GM12872 (cell line): Measurements from ENCODE around the gene HS3ST2.

ENCODE experiments used
- TF ChIP-seq, protein P1 (sequence below): IDR thresholded peaks from 3 replicates; pipeline ENCODE4 v1.5.1; 2011; ENCODE audit warnings: low read depth, mild to moderate bottlenecking, low read length, moderate library complexity; ENCODE audit not compliant: insufficient read depth

HS3ST2 gene

GRCh38 chr16:22813223-22813947, 577 bp upstream of the HS3ST2 start:
- TF ChIP-seq, protein P1, sequence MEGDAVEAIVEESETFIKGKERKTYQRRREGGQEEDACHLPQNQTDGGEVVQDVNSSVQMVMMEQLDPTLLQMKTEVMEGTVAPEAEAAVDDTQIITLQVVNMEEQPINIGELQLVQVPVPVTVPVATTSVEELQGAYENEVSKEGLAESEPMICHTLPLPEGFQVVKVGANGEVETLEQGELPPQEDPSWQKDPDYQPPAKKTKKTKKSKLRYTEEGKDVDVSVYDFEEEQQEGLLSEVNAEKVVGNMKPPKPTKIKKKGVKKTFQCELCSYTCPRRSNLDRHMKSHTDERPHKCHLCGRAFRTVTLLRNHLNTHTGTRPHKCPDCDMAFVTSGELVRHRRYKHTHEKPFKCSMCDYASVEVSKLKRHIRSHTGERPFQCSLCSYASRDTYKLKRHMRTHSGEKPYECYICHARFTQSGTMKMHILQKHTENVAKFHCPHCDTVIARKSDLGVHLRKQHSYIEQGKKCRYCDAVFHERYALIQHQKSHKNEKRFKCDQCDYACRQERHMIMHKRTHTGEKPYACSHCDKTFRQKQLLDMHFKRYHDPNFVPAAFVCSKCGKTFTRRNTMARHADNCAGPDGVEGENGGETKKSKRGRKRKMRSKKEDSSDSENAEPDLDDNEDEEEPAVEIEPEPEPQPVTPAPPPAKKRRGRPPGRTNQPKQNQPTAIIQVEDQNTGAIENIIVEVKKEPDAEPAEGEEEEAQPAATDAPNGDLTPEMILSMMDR = peak; percentile 38; the same call in 1 of the 3 replicates

GRCh38 chr16:22814711-22815105, 746 bp downstream of the HS3ST2 start:
- TF ChIP-seq, protein P1 = no peak

GRCh38 chr16:22815863-22816262, 1.9 kb downstream of the HS3ST2 start:
- TF ChIP-seq, protein P1 = no peak

GRCh38 chr16:22816475-22816874, 2.5 kb downstream of the HS3ST2 start:
- TF ChIP-seq, protein P1 = no peak

DNA sequence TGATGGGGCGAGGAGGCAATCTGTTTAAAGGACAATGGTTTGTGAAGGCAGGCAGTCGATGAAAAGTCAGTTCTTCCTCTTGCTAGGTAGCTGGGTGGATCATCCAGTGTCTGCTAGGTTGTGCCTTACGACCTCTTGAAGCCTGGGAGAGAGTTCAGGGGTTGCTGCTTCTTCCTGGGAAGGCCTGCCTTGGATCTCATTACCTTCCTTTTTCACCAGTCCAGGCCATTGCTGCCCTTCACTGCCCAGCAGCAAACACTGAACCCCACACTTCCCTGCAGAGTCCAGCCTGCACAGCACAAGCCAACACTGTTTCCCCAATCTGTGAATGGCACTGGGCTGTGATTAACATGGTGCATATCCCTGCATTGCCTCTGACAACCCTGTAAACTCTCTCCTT, 24.7 kb downstream of the HS3ST2 start:
- TF ChIP-seq, protein P1 = no peak

- TF ChIP-seq, protein P1 = no peak
These were observed 29.2 kb downstream of the HS3ST2 start for GRCh38 chr16:22843122-22843521.

DNA sequence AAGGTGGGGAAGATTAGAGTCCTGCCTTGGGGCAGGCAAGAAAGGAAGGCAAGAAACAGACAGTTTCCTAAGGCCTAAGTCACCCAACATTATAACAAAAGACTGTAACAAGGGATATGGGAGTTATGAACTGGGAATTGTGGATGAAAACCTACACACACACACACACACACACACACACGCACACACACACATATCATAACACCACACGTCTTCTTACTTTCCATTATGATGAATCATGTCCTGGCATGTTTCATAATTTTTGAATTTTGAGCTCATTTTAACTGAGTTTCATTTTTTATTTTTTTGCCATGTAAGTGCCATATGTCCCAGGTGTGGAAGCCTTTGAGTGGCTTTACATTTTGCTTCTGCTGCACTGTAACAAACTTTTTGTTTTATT, 29.9 kb downstream of the HS3ST2 start:
- TF ChIP-seq, protein P1 = no peak

GRCh38 chr16:22844416-22844815, 30.5 kb downstream of the HS3ST2 start:
- TF ChIP-seq, protein P1 = no peak
